H9 (cell line): ENCODE data around the gene GYS2. TPM values are rescaled to one million over a fixed set of nuclear protein-coding genes. Genes with fewer than 3 reads are reported as not detected.

Experiments
- DNase-seq: peaks from one replicate; pipeline ENCODE4 v3.0.0-alpha.2; 2017
- H2AFZ ChIP-seq: one replicate; pipeline ENCODE4 v1.6.1; 2013; ENCODE audit warnings: mild to moderate bottlenecking, low read length, control low read depth, moderate library complexity
- H2AK5ac ChIP-seq: 2 replicates; pipeline ENCODE4 v1.6.1; 2013; ENCODE audit warnings: low read length, control low read depth, mixed read lengths; ENCODE audit not compliant: insufficient read length
- H2BK120ac ChIP-seq: one replicate; pipeline ENCODE4 v1.6.1; 2013; ENCODE audit warnings: low read depth, mild to moderate bottlenecking, low read length, control low read depth, inconsistent platforms; ENCODE audit not compliant: poor library complexity, severe bottlenecking
- H2BK12ac ChIP-seq: 2 replicates; pipeline ENCODE4 v1.6.1; 2013; ENCODE audit warnings: low read length, control low read depth, mixed read lengths, low read depth; ENCODE audit not compliant: insufficient read length
- H2BK15ac ChIP-seq: 2 replicates; pipeline ENCODE4 v1.6.1; 2013; ENCODE audit warnings: low read depth, low read length, control low read depth
- H2BK20ac ChIP-seq: one replicate; pipeline ENCODE4 v1.6.1; 2013; ENCODE audit warnings: low read depth, mild to moderate bottlenecking, low read length, control low read depth, inconsistent platforms; ENCODE audit not compliant: poor library complexity, severe bottlenecking
- H2BK5ac ChIP-seq: 2 replicates; pipeline ENCODE4 v1.6.1; 2013; ENCODE audit warnings: low read length, control low read depth, mixed read lengths; ENCODE audit not compliant: insufficient read length
- H3K14ac ChIP-seq: 2 replicates; pipeline ENCODE4 v1.6.1; 2013; ENCODE audit warnings: low read length, control low read depth; ENCODE audit not compliant: insufficient read depth
- H3K18ac ChIP-seq: 2 replicates; pipeline ENCODE4 v1.6.1; 2013; ENCODE audit warnings: low read depth, mild to moderate bottlenecking, mixed read lengths, low read length, control low read depth; ENCODE audit not compliant: insufficient read length
- H3K23ac ChIP-seq: 2 replicates; pipeline ENCODE4 v1.6.1; 2013; ENCODE audit warnings: low read length, control low read depth, mixed read lengths, low read depth; ENCODE audit not compliant: insufficient read length
- H3K23me2 ChIP-seq: 2 replicates; pipeline ENCODE4 v1.6.1; 2013; ENCODE audit warnings: low read depth, mild to moderate bottlenecking, mixed read lengths, low read length, control low read depth; ENCODE audit not compliant: insufficient read length, poor library complexity, severe bottlenecking
- H3K27ac ChIP-seq: 2 replicates; pipeline ENCODE4 v1.5.1; 2013; ENCODE audit warnings: low read length, control low read depth, mixed read lengths, low read depth; ENCODE audit not compliant: insufficient read length
- H3K27me3 ChIP-seq: 2 replicates; pipeline ENCODE4 v1.6.1; 2013; ENCODE audit warnings: low read length, control low read depth, inconsistent platforms; ENCODE audit not compliant: insufficient read depth
- H3K4ac ChIP-seq: 2 replicates; pipeline ENCODE4 v1.6.1; 2013; ENCODE audit warnings: low read depth, mild to moderate bottlenecking, control low read depth, inconsistent platforms, low read length, moderate library complexity
- H3K4me1 ChIP-seq: 2 replicates; pipeline ENCODE4 v1.6.1; 2013; ENCODE audit warnings: low read length, control low read depth, inconsistent platforms; ENCODE audit not compliant: insufficient read depth
- H3K4me2 ChIP-seq: 2 replicates; pipeline ENCODE4 v1.6.1; 2013; ENCODE audit warnings: low read length, control low read depth, mixed read lengths; ENCODE audit not compliant: insufficient read length, insufficient read depth
- H3K56ac ChIP-seq: 2 replicates; pipeline ENCODE4 v1.6.1; 2013; ENCODE audit warnings: low read depth, mild to moderate bottlenecking, mixed read lengths, low read length, control low read depth; ENCODE audit not compliant: insufficient read length
- H3K79me1 ChIP-seq: 2 replicates; pipeline ENCODE4 v1.6.1; 2013; ENCODE audit warnings: low read depth, mild to moderate bottlenecking, moderate library complexity, low read length, control low read depth, inconsistent platforms; ENCODE audit not compliant: insufficient read depth, poor library complexity, severe bottlenecking
- H3K79me2 ChIP-seq: 2 replicates; pipeline ENCODE4 v1.6.1; 2013; ENCODE audit warnings: low read length, control low read depth, inconsistent platforms; ENCODE audit not compliant: insufficient read depth
- H3K9ac ChIP-seq: 2 replicates; pipeline ENCODE4 v1.6.1; 2013; ENCODE audit warnings: low read length, control low read depth, mixed read lengths; ENCODE audit not compliant: insufficient read length; ENCODE audit errors: extremely low read depth
- H3K9me3 ChIP-seq: one replicate; pipeline ENCODE4 v1.6.1; 2013; ENCODE audit warnings: low read depth, low read length, inconsistent platforms; ENCODE audit not compliant: control insufficient read depth
- H3T11ph ChIP-seq: one replicate; pipeline ENCODE4 v1.6.1; 2013; ENCODE audit warnings: mild to moderate bottlenecking, low read length, control low read depth, inconsistent platforms
- H4K20me1 ChIP-seq: one replicate; pipeline ENCODE4 v1.6.1; 2013; ENCODE audit not compliant: control insufficient read depth, insufficient read length, insufficient read depth
- H4K5ac ChIP-seq: 2 replicates; pipeline ENCODE4 v1.6.1; 2013; ENCODE audit warnings: low read depth, mild to moderate bottlenecking, mixed read lengths, low read length, control low read depth; ENCODE audit not compliant: insufficient read length
- H4K8ac ChIP-seq: replicated peaks from 2 replicates; pipeline ENCODE4 v1.6.1; 2013; ENCODE audit warnings: low read length, control low read depth, mixed read lengths, low read depth; ENCODE audit not compliant: insufficient read length
- H4K91ac ChIP-seq: 2 replicates; pipeline ENCODE4 v1.6.1; 2013; ENCODE audit warnings: low read depth, mild to moderate bottlenecking, moderate library complexity, mixed read lengths, low read length, control low read depth; ENCODE audit not compliant: insufficient read length
- H3K27ac Mint-ChIP-seq, 3 experiments: 2 replicates in 2 of 3; 3 replicates in 1 of 3; pipeline ENCODE4 v1.8.0; 2020 to 2021; ENCODE audit warnings: mixed read lengths in 3 of 3, mild to moderate bottlenecking in 1 of 3, moderate library complexity in 1 of 3
- H3K27me3 Mint-ChIP-seq: 2 replicates; pipeline ENCODE4 v1.8.0; 2021; ENCODE audit warnings: low read depth, mild to moderate bottlenecking, moderate library complexity, mixed read lengths
- H3K36me3 Mint-ChIP-seq, 3 experiments: 2 replicates in 2 of 3; 3 replicates in 1 of 3; pipeline ENCODE4 v1.8.0; 2020 to 2021; ENCODE audit warnings: low read depth in 3 of 3, mixed read lengths in 3 of 3; ENCODE audit not compliant: insufficient read depth in 1 of 3
- H3K4me1 Mint-ChIP-seq, 2 experiments: 2 replicates each; pipeline ENCODE4 v1.8.0; 2020; ENCODE audit warnings: mixed read lengths in 2 of 2
- H3K4me3 Mint-ChIP-seq, 2 experiments: 2 replicates in 1 of 2; 3 replicates in 1 of 2; pipeline ENCODE4 v1.8.0; 2020 to 2021; ENCODE audit warnings: mild to moderate bottlenecking in 2 of 2, mixed read lengths in 2 of 2, moderate library complexity in 1 of 2
- H3K9me3 Mint-ChIP-seq, 2 experiments: 2 replicates in 1 of 2; 3 replicates in 1 of 2; pipeline ENCODE4 v1.8.0; 2020; ENCODE audit warnings: mild to moderate bottlenecking in 2 of 2, mixed read lengths in 2 of 2, moderate library complexity in 1 of 2
- CTCF ChIP-seq: fragments of 200-600 bp; sonication (generic); conservative IDR thresholded peaks from 3 replicates; pipeline ENCODE4 v1.8.0; 2021; ENCODE audit warnings: antibody characterized with exemption, mild to moderate bottlenecking
- WGBS: extraction: QIAGEN DNeasy Blood & Tissue Kit; methylation state at CpG from one replicate; pipeline ENCODE4 v1.1.7; 2013; ENCODE audit warnings: missing lambda C conversion rate, low lambda C conversion rate, mixed read lengths; ENCODE audit not compliant: insufficient read length; ENCODE audit errors: extremely low coverage; 5-methylcytosine and 5-hydroxymethylcytosine counted together
- total RNA-seq: library from RNA; stranded (reverse); gene quantifications from 2 replicates; pipeline ENCODE4 v1.2.1, GENCODE V29; 2021

The GYS2 gene
- total RNA-seq, 1 experiment from 2014 or later = not detected

- no peaks in the 10 kb centered on the region for H3K79me1 ChIP-seq
- no peak overlapping the region for H2BK12ac ChIP-seq
- Mint-ChIP-seq H3K27me3 (peaks cover 67% of the 10 kb centered on the region), H3K9me3 (peaks cover 0 to 4% of the 10 kb centered on the region in 2 experiments; a peak in 1 of 5 replicates), H3K36me3 (no peaks in the 10 kb centered on the region; a peak in 1 of 7 replicates), H3K4me3 (peak overlapping the region; percentile 62 to 86), H3K27ac (no peak overlapping the region), H3K4me1 (peaks cover 5 to 12% of the 10 kb centered on the region in 2 experiments)
- H3K23ac ChIP-seq = no peak overlapping the region
- no peak overlapping the region for H3K4ac ChIP-seq
- peak overlapping the region; percentile 98 for H3K4me2 ChIP-seq
- no peak overlapping the region for H2BK5ac ChIP-seq
- no peak overlapping the region for H3T11ph ChIP-seq
- H3K79me2 ChIP-seq = no peaks in the 10 kb centered on the region
- no peak overlapping the region for H4K5ac ChIP-seq
- H3K14ac ChIP-seq = peak overlapping the region; percentile 86
- H4K20me1 ChIP-seq = no peaks in the 10 kb centered on the region
- no peak overlapping the region for H2BK120ac ChIP-seq
- no peaks in the 10 kb centered on the region for H3K9me3 ChIP-seq
- H3K23me2 ChIP-seq = peaks cover 8% of the 10 kb centered on the region
- no peak overlapping the region for H2BK15ac ChIP-seq
- no peak overlapping the region for H2BK20ac ChIP-seq
- H2AK5ac ChIP-seq = no peak overlapping the region
- H2AFZ ChIP-seq = no peak overlapping the region
- no peak; the same call in 2 of the 3 replicates for TF ChIP-seq CTCF
- H3K9ac ChIP-seq = peak overlapping the region; percentile 46
- peak overlapping the region; percentile 11 for H3K18ac ChIP-seq
- no peak overlapping the region for H3K27ac ChIP-seq
- peak; percentile 84 for DNase-seq
- no peak overlapping the region for H3K56ac ChIP-seq
- H4K91ac ChIP-seq = no peak overlapping the region
- H4K8ac ChIP-seq = no peak overlapping the region
- H3K4me1 ChIP-seq = no peaks in the 10 kb centered on the region
- no CpG with 5 or more reads among the region's 57 CpGs for WGBS
- H3K27me3 ChIP-seq = peaks cover 5% of the 10 kb centered on the region; the same call in 1 of the 2 replicates
These were observed 77.0 kb downstream of the GYS2 start for GRCh38 chr12:21527451-21528180.
